AG09319 (cell line): ENCODE results near the gene TIMM21.

Experiments used
- DNase-seq: peaks from one replicate; pipeline ENCODE4 v3.0.0-alpha.2; 2010; ENCODE audit warnings: low read depth; ENCODE audit errors: extremely low read depth
- CTCF ChIP-seq: IDR thresholded peaks from 2 replicates; pipeline ENCODE4 v1.5.1; 2011; ENCODE audit warnings: low read depth, mild to moderate bottlenecking, inconsistent platforms, low read length, moderate library complexity

The TIMM21 gene

GRCh38 chr18:74153793-74154192 is 5.5 kb downstream of the TIMM21 start:
- no peak for TF ChIP-seq CTCF
- DNase-seq, result no peak

GRCh38 chr18:74154716-74155115 is 6.4 kb downstream of the TIMM21 start:
- TF ChIP-seq CTCF, result no peak
- no peak for DNase-seq

GRCh38 chr18:74155276-74155675 is 7.0 kb downstream of the TIMM21 start:
- no peak for TF ChIP-seq CTCF
- DNase-seq, result no peak

- DNase-seq, result no peak
- TF ChIP-seq CTCF, result no peak
Observed at GRCh38 chr18:74163019-74163660, 14.8 kb downstream of the TIMM21 start.

- TF ChIP-seq CTCF, result no peak
- no peak for DNase-seq
Observed at GRCh38 chr18:74166386-74166785, 18.1 kb downstream of the TIMM21 start.

- DNase-seq, result no peak
- no peak for TF ChIP-seq CTCF
Observed at GRCh38 chr18:74171910-74172606, 23.7 kb downstream of the TIMM21 start.

GRCh38 chr18:74172697-74173433 is 24.5 kb downstream of the TIMM21 start:
- DNase-seq, result no peak
- TF ChIP-seq CTCF, result no peak
